Testis (tissue), 2 donors: ENCODE results near the gene PRR30.

Experiments used
- CTCF ChIP-seq, 3 experiments: fragments of 450-650 bp in 2 of 3; fragments of 200-600 bp in 1 of 3; sonication (generic) in 1 of 3; IDR thresholded peaks; one replicate each; pipeline ENCODE4 v1.5.1; 2016 to 2019; ENCODE audit warnings: antibody characterized with exemption in 3 of 3, mild to moderate bottlenecking in 2 of 3, moderate library complexity in 1 of 3
- POLR2A ChIP-seq: fragments of 450-650 bp; IDR thresholded peaks from one replicate; pipeline ENCODE4 v1.6.1; 2017; ENCODE audit warnings: antibody characterized with exemption, mild to moderate bottlenecking, moderate library complexity

- TF ChIP-seq CTCF (IDR thresholded peaks at IDR 0.05) = no peak
- no peak for TF ChIP-seq POLR2A
Measured at GRCh38 chr2:27179344-27180000, 40.3 kb upstream of the PRR30 start.
